DLD1 (cell line): ENCODE data around the gene LRCH4.

ENCODE experiments used
- in situ Hi-C: cut with HindIII; loops from 2 replicates; pipeline ENCODE4 v1.10.0; 2017; ENCODE audit warnings: low sequenced_read_pairs

Gene LRCH4

GRCh38 chr7:100606313-100606712 is 20.4 kb upstream of the LRCH4 start:
- in situ Hi-C loops: no loop called here

GRCh38 chr7:100604976-100605911 is 19.3 kb upstream of the LRCH4 start:
- in situ Hi-C loops: no loop called here

GRCh38 chr7:100604028-100604975 is 18.4 kb upstream of the LRCH4 start:
- in situ Hi-C loops: no loop called here

- in situ Hi-C loops: no loop called here
Observed at GRCh38 chr7:100603726-100604027, 17.7 kb upstream of the LRCH4 start.

- in situ Hi-C loops: no loop called here
Observed at GRCh38 chr7:100602889-100603725, 17.2 kb upstream of the LRCH4 start.

- in situ Hi-C loops: no loop called here
Observed at GRCh38 chr7:100600730-100601038, 14.8 kb upstream of the LRCH4 start.

GRCh38 chr7:100599911-100600729 is 14.2 kb upstream of the LRCH4 start:
- in situ Hi-C loops: no loop called here

GRCh38 chr7:100598425-100598824 is 12.5 kb upstream of the LRCH4 start:
- in situ Hi-C loops: no loop called here

- in situ Hi-C loops: no loop called here
Observed at GRCh38 chr7:100595188-100595587, 9.3 kb upstream of the LRCH4 start.

GRCh38 chr7:100591596-100591995 is 5.7 kb upstream of the LRCH4 start:
- in situ Hi-C loops: no loop called here

- in situ Hi-C loops: no loop called here
Observed at GRCh38 chr7:100590077-100590737, 4.3 kb upstream of the LRCH4 start.

- in situ Hi-C loops: no loop called here
Observed at GRCh38 chr7:100589341-100589947, 3.5 kb upstream of the LRCH4 start.

GRCh38 chr7:100588438-100588837 is 2.5 kb upstream of the LRCH4 start:
- in situ Hi-C loops: no loop called here

GRCh38 chr7:100586266-100587025 is 517 bp upstream of the LRCH4 start, which contains the start of gene FBXO24:
TSS of gene FBXO24 (plus strand) at chr7:100586328. CDS start at chr7:100586626, 298 bp downstream.
- in situ Hi-C loops: no loop called here

GRCh38 chr7:100584683-100585510 is 1.0 kb downstream of the LRCH4 start:
- in situ Hi-C loops: no loop called here

GRCh38 chr7:100584054-100584682 is 1.8 kb downstream of the LRCH4 start:
- in situ Hi-C loops: no loop called here
